HG02938 (cell line): ENCODE measurements around the gene SMIM15.
A peak's percentile ranks its signal among the peaks of the same experiment; 100 is the strongest.

Experiments
- ATAC-seq: cut with Tn5 transposase; IDR thresholded peaks from one replicate; pipeline ENCODE4 v1.9.1; 2021; ENCODE audit warnings: mild to moderate bottlenecking, moderate library complexity; ENCODE audit not compliant: unreplicated experiment

Gene SMIM15

DNA sequence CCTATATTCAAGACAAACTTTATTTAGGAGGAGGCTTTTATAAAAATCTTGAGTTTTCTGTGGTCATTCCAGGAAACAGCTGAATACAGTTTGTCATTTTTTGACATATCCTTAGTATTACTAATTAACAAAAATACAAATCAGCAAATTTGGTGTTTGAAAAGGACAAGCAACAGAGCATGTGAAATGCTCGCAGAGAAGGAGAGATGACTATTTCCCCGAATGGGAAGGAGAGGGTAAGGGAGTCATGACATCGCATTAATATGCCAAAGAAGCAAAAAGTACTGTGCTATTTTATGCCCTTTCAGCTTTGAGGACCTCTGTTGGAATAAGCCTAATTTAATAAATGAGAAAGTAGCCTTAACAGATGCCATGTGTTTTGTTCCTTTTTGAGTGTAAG is 1.8 kb downstream of the SMIM15 start:
- no peak for ATAC-seq

GRCh38 chr5:61159836-61160235 is 2.4 kb downstream of the SMIM15 start:
- no peak for ATAC-seq

DNA sequence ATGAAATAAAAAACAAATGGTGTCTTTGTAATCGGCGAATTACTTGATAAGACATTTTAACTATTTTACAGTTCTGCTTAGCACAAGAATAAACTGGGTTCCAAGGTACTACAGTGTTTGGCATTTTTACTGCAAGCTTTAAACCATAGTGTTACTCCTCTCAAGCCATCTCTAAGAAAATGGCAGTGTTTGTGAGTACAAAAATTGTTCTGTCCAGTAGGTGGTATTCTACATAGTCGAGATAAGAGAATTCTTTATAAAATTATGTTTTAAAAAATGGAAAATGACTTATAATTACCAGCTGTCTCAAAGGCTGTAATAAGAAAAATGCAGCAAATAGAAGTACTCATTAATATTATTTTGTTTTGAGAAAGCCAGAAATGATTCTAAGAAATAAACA is 3.2 kb downstream of the SMIM15 start:
- ATAC-seq = no peak

DNA sequence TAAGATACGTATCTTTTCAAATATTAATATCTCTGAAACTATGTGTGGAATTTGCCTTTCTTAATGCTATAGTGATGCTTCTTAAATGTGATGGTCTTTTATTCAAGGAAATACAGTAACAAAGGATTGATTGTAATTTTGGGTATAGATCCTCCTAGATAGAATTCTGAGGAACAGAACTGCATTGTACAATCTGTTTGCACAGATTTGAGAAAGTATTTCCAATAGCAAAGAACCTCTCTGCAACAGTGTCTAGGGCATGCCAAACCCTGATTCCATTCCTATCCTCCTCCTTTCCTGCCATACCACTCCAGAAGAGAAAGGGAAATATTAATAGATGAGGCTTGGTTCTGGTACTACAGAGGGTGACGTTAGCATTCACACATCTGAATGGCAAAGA is 10.4 kb downstream of the SMIM15 start:
- no peak for ATAC-seq

DNA sequence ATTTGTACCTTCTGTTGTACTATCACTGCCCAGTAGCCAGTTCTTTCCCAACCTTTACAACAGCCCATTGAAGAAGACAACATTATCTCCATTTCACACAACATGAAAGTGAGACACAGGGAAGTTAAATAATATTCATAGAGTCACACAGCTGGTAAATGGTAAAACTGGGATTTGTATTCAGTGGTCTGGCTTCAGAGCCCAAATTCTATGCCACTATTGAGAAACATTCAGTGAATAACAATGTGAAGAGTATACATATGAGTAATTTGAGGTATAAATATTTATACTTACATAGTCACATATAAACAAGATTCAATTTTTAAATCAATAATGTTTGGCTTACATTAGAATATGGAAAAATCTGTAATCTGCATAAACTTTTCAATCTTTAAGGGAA is 13.8 kb downstream of the SMIM15 start:
- no peak for ATAC-seq

GRCh38 chr5:61142811-61143210 is 19.5 kb downstream of the SMIM15 start:
- no peak for ATAC-seq

DNA sequence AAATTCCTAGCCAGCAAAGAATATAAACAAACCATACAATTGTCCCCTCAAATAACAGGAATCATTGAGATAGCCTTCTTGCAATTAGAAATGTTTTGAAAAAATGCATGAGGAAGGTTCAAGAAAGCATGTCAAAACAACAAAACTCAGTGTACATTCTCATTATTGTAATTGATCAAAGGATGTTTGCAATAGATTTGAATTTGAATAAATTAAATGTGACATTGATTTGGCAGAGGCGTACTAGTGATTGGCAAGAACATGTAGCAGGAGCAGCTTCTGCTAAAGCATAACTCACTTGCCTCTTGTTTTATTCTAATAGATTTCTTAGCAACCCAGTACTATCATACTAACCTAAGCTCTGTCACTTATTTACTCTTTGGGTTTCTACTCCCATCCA is 19.9 kb downstream of the SMIM15 start:
- ATAC-seq = no peak

DNA sequence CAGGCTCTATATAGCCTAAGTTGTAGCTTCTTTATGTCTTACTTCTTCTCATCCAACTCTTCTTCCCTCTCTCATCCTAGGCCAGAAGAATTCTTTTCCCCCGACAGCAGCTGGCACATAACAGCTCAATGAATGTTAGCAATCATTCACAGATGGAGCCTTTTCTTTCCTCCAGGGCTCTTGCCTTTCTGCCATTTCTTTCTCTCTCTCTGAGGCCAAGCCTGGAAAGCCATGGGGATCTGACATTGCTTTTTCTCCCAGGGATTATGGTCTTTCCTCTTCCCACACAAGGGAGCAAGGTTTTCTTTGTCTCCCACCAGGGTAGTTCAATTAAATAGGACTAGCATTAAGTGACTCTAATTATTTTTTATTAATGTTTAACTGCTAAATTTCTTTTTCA is 20.5 kb downstream of the SMIM15 start:
- no peak for ATAC-seq

DNA sequence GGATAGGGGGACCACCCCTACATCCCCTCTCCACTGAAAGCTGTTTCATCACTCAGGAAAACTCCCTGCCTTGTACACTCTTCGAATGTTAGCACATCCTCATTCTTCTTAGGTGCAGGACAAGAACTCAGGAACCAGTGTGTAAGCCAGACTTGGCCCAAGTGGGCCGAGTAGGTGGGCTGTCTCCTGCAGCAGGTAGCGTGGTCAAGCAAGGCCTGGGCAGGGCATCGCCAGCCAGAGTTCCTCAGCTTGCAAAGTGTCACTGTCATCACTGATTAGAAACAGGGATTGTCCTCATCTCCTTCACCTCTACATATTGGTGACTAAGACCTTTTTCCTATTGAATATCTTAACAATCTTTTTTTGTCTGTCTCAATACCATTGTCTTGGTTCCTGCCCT is 22.3 kb downstream of the SMIM15 start:
- no peak for ATAC-seq

DNA sequence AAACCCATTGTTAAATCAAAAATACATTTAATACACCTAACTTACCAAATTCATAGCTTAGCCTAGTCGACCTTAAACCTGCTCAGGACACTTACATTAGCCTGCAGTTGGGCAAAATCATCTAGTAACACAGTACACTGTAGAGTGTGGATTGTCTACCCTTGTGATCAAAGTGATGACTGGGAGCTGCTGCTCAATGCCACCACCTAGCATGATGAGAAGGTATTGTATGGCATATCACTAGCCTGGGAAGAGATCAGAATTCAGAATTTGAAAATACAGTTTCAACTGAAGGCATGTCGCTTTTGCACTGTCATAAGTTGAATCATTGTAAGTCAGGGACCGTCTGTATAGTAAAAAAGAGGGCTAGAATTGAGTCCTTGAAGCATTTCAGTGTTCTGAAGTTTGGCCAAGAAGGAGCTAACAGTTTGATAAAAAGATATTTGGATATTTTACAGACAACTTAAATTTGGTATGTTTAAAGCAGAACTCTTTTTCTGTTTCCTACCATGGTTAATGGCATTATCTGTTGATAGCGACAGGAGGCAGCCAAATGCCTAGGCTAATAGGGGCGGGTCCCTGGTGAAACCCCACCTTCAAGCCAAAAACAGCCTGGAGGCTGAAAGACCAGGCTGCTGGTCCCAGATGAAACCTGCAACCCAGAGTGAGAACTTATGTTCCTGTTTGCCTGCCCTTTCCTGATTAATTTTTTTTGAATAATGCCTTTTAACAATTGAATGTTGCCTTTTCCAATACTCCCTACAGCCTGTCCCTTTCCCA is 23.0 kb downstream of the SMIM15 start:
- peak; percentile 54 for ATAC-seq

DNA sequence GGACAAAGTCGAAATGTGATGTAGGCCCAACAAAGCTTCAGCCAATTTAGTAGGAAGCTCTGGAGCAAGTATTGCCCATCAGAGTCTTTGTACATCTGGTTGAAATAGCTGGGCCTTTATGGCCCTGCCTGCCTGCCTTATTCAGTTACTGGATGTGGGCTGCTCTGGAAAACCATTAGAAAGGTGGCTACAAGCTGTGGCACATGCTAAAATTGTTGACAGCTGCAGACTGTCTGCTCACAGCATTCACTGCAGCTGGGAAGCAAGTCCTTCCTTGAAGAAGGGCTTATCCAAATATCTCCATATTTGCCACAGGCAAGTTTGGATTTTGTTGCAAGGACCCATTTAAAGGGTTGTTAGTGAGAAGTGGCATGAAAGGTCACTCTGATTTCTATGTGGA is 24.4 kb downstream of the SMIM15 start:
- no peak for ATAC-seq

DNA sequence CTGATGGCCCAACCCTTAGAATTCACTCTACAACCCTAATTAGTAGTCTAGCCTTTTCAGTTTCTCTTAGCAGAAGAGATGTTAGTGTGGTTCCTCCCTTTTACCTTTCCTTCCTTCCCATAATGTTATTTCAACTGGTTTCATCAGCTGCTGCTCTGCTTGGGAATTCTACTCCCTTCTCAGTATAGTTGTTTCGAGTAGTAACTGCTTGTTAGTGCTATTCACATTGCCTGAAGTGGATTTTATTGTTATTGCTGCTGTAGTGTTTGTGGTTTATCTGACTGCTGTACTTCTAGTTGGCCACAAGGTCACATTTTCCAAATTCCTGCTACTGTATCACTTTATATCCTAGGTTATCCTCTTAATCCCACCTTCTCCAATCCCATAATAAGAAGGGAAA is 29.7 kb downstream of the SMIM15 start:
- no peak for ATAC-seq

- no peak for ATAC-seq
Observed at GRCh38 chr5:61130289-61130688, 32.0 kb downstream of the SMIM15 start.

GRCh38 chr5:61123145-61123544 is 39.1 kb downstream of the SMIM15 start:
- ATAC-seq = no peak

DNA sequence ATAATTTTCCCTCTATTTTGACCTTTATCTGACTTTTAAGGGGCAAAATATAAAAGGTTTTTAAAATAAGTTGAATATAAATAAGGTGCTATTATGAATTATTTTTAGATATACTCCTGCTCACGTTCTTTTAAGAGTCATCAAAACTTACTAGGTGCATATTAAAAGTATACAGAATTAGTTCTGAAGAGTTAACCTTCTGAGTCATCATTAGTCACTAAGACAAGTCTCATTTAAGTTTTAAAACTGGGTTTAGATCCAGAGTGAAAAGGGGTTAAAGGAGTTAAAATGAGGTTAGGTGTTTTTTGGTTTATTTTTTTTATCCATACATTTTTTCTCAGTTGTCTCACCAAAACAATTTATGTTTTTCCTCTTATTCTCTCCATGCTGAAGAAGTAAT is 41.7 kb downstream of the SMIM15 start:
- no peak for ATAC-seq

GRCh38 chr5:61119066-61119465 is 43.2 kb downstream of the SMIM15 start:
- no peak for ATAC-seq

GRCh38 chr5:61115968-61116367 is 46.3 kb downstream of the SMIM15 start:
- ATAC-seq = peak; percentile 75

GRCh38 chr5:61114441-61114840 is 47.8 kb downstream of the SMIM15 start:
- no peak for ATAC-seq
